8988T (cell line): Measurements from ENCODE around the gene NAALADL2.

ENCODE experiments used
- DNase-seq: peaks from one replicate; pipeline ENCODE4 v3.0.0; 2011

Gene NAALADL2

GRCh38 chr3:174891524-174892203, 32.5 kb downstream of the NAALADL2 start:
- no peak for DNase-seq

- no peak for DNase-seq
These were observed 47.9 kb downstream of the NAALADL2 start for GRCh38 chr3:174907027-174907426.

- DNase-seq: no peak
These were observed 48.7 kb downstream of the NAALADL2 start for GRCh38 chr3:174907628-174908407.

- DNase-seq: no peak
These were observed 72.6 kb downstream of the NAALADL2 start for GRCh38 chr3:174931473-174932353.

- DNase-seq: no peak
These were observed 77.5 kb downstream of the NAALADL2 start for GRCh38 chr3:174936590-174936989.

GRCh38 chr3:174937478-174937877, 78.3 kb downstream of the NAALADL2 start:
- DNase-seq: no peak

- DNase-seq: no peak
These were observed 79.0 kb downstream of the NAALADL2 start for GRCh38 chr3:174938102-174938501.

- no peak for DNase-seq
These were observed 81.0 kb downstream of the NAALADL2 start for GRCh38 chr3:174940151-174940550.

GRCh38 chr3:174945276-174945675, 86.1 kb downstream of the NAALADL2 start:
- no peak for DNase-seq

- no peak for DNase-seq
These were observed 86.8 kb downstream of the NAALADL2 start for GRCh38 chr3:174945951-174946350.

- no peak for DNase-seq
These were observed 90.4 kb downstream of the NAALADL2 start for GRCh38 chr3:174949523-174949922.

GRCh38 chr3:174951034-174951433, 91.9 kb downstream of the NAALADL2 start:
- no peak for DNase-seq

- no peak for DNase-seq
These were observed 92.4 kb downstream of the NAALADL2 start for GRCh38 chr3:174951498-174952005.

GRCh38 chr3:174953068-174953467, 93.9 kb downstream of the NAALADL2 start:
- no peak for DNase-seq

- no peak for DNase-seq
These were observed 96.4 kb downstream of the NAALADL2 start for GRCh38 chr3:174955513-174956016.

GRCh38 chr3:174957081-174957480, 97.9 kb downstream of the NAALADL2 start:
- DNase-seq: no peak

GRCh38 chr3:174957551-174958001, 98.4 kb downstream of the NAALADL2 start:
- no peak for DNase-seq

- DNase-seq: no peak
These were observed 99.7 kb downstream of the NAALADL2 start for GRCh38 chr3:174958671-174959328.

GRCh38 chr3:174959556-174960065, 100.5 kb downstream of the NAALADL2 start:
- DNase-seq: no peak

- no peak for DNase-seq
These were observed 101.8 kb downstream of the NAALADL2 start for GRCh38 chr3:174960898-174961297.

- no peak for DNase-seq
These were observed 114.3 kb downstream of the NAALADL2 start for GRCh38 chr3:174973465-174973864.

- DNase-seq: no peak
These were observed 127.6 kb downstream of the NAALADL2 start for GRCh38 chr3:174986685-174987084.
